Mesendoderm (in vitro differentiated cells): Measurements from ENCODE around the gene SLC4A5.

Experiments used
- DNase-seq: peaks from one replicate; pipeline ENCODE4 v3.0.0; 2013
- H2AK5ac ChIP-seq: 2 replicates; pipeline ENCODE4 v1.6.1; 2013; ENCODE audit warnings: low read length, inconsistent platforms
- H2BK120ac ChIP-seq: 2 replicates; pipeline ENCODE4 v1.6.1; 2013; ENCODE audit warnings: low read depth, mild to moderate bottlenecking, low read length, moderate library complexity, mixed read lengths
- H2BK15ac ChIP-seq: replicated peaks from 2 replicates; pipeline ENCODE4 v1.6.1; 2013; ENCODE audit warnings: low read depth, mild to moderate bottlenecking, moderate library complexity
- H2BK5ac ChIP-seq: 2 replicates; pipeline ENCODE4 v1.6.1; 2013; ENCODE audit warnings: low read length, inconsistent platforms
- H3K18ac ChIP-seq: 2 replicates; pipeline ENCODE4 v1.6.1; 2013; ENCODE audit warnings: mild to moderate bottlenecking, low read length, mixed read lengths
- H3K23ac ChIP-seq: one replicate; pipeline ENCODE4 v1.6.1; 2013; ENCODE audit warnings: low read length
- H3K27ac ChIP-seq: 2 replicates; pipeline ENCODE4 v1.5.1; 2013; ENCODE audit warnings: low read depth, mild to moderate bottlenecking, inconsistent platforms, low read length, moderate library complexity
- H3K27me3 ChIP-seq: 2 replicates; pipeline ENCODE4 v1.6.1; 2013; ENCODE audit warnings: low read length, control low read depth, mild to moderate bottlenecking, inconsistent platforms; ENCODE audit not compliant: insufficient read depth, poor library complexity
- H3K36me3 ChIP-seq: 2 replicates; pipeline ENCODE4 v1.6.1; 2013; ENCODE audit warnings: low read length, inconsistent platforms; ENCODE audit not compliant: control insufficient read depth, insufficient read depth
- H3K4ac ChIP-seq: one replicate; pipeline ENCODE4 v1.6.1; 2013; ENCODE audit warnings: low read depth, mild to moderate bottlenecking, low read length, moderate library complexity
- H3K4me1 ChIP-seq: 2 replicates; pipeline ENCODE4 v1.6.1; 2013; ENCODE audit warnings: low read depth, low read length, inconsistent platforms; ENCODE audit not compliant: control insufficient read depth
- H3K4me2 ChIP-seq: 2 replicates; pipeline ENCODE4 v1.6.1; 2013; ENCODE audit warnings: low read length
- H3K4me3 ChIP-seq: 2 replicates; pipeline ENCODE4 v1.5.1; 2013; ENCODE audit warnings: mild to moderate bottlenecking, low read length
- H3K56ac ChIP-seq: one replicate; pipeline ENCODE4 v1.6.1; 2013; ENCODE audit warnings: low read length
- H3K79me1 ChIP-seq: 2 replicates; pipeline ENCODE4 v1.6.1; 2013; ENCODE audit warnings: low read length, inconsistent platforms
- H3K79me2 ChIP-seq: 2 replicates; pipeline ENCODE4 v1.6.1; 2013; ENCODE audit warnings: mild to moderate bottlenecking, low read length; ENCODE audit not compliant: control insufficient read depth, insufficient read depth
- H3K9ac ChIP-seq: 2 replicates; pipeline ENCODE4 v1.6.1; 2013; ENCODE audit warnings: low read length, inconsistent platforms
- H4K5ac ChIP-seq: one replicate; pipeline ENCODE4 v1.6.1; 2013; ENCODE audit warnings: low read length
- H4K8ac ChIP-seq: one replicate; pipeline ENCODE4 v1.6.1; 2013; ENCODE audit warnings: low read depth, mild to moderate bottlenecking, control low read depth, low read length, moderate library complexity
- WGBS: extraction: QIAGEN DNeasy Blood & Tissue Kit; methylation state at CpG from one replicate; pipeline ENCODE4 v1.1.7; 2013; ENCODE audit warnings: low lambda C conversion rate, missing lambda C conversion rate; ENCODE audit not compliant: insufficient coverage; ENCODE audit errors: extremely low coverage; 5-methylcytosine and 5-hydroxymethylcytosine counted together

SLC4A5 gene

GRCh38 chr2:74290466-74291217 is 52.6 kb downstream of the SLC4A5 start:
- no peak overlapping the region for H2BK120ac ChIP-seq
- no peak overlapping the region for H3K23ac ChIP-seq
- H2BK5ac ChIP-seq, result no peak overlapping the region
- no CpG with 5 or more reads among the region's 4 CpGs for WGBS
- H3K9ac ChIP-seq, result no peak overlapping the region
- H3K56ac ChIP-seq, result no peak overlapping the region
- no peak for DNase-seq
- H3K4me3 ChIP-seq, result no peak overlapping the region
- no peak overlapping the region for H3K27ac ChIP-seq
- no peaks in the 10 kb centered on the region for H3K79me2 ChIP-seq
- no peak overlapping the region for H4K8ac ChIP-seq
- no peak overlapping the region for H3K4ac ChIP-seq
- no peaks in the 10 kb centered on the region for H3K79me1 ChIP-seq
- H3K36me3 ChIP-seq, result no peaks in the 10 kb centered on the region
- H3K27me3 ChIP-seq, result no peaks in the 10 kb centered on the region
- H3K4me1 ChIP-seq, result no peaks in the 10 kb centered on the region
- H2BK15ac ChIP-seq, result no peak overlapping the region
- H2AK5ac ChIP-seq, result no peak overlapping the region
- H4K5ac ChIP-seq, result no peak overlapping the region
- no peak overlapping the region for H3K4me2 ChIP-seq
- H3K18ac ChIP-seq, result no peak overlapping the region

- Histone ChIP-seq H3K23ac (no peak overlapping the region), H3K4me2 (no peak overlapping the region), H3K27me3 (no peaks in the 10 kb centered on the region)
Measured at GRCh38 chr2:74290066-74290465, 53.1 kb downstream of the SLC4A5 start.

GRCh38 chr2:74286725-74287124 is 56.5 kb downstream of the SLC4A5 start:
- Histone ChIP-seq H3K4ac (no peak overlapping the region), H4K5ac (no peak overlapping the region), H3K79me2 (no peaks in the 10 kb centered on the region), H3K23ac (no peak overlapping the region), H3K27me3 (no peaks in the 10 kb centered on the region), H3K18ac (no peak overlapping the region), H4K8ac (no peak overlapping the region), H3K4me2 (no peak overlapping the region), H3K9ac (no peak overlapping the region), H3K4me3 (no peak overlapping the region), H2BK5ac (no peak overlapping the region), H2BK15ac (no peak overlapping the region), H3K79me1 (no peaks in the 10 kb centered on the region), H3K4me1 (no peaks in the 10 kb centered on the region), H2AK5ac (no peak overlapping the region), H2BK120ac (no peak overlapping the region), H3K36me3 (no peaks in the 10 kb centered on the region), H3K56ac (no peak overlapping the region), H3K27ac (no peak overlapping the region)
- DNase-seq, result no peak
- no CpG with 5 or more reads among the region's 6 CpGs for WGBS

More at GRCh38 chr2:74290066-74290465, 53.1 kb downstream of the SLC4A5 start:
- Histone ChIP-seq H3K4me3 (no peak overlapping the region), H3K18ac (no peak overlapping the region), H2BK5ac (no peak overlapping the region), H3K27ac (no peak overlapping the region), H2AK5ac (no peak overlapping the region), H3K56ac (no peak overlapping the region), H2BK120ac (no peak overlapping the region), H3K36me3 (no peaks in the 10 kb centered on the region), H4K8ac (no peak overlapping the region), H3K9ac (no peak overlapping the region), H4K5ac (no peak overlapping the region), H3K4me1 (no peaks in the 10 kb centered on the region), H3K79me2 (no peaks in the 10 kb centered on the region), H2BK15ac (no peak overlapping the region), H3K79me1 (no peaks in the 10 kb centered on the region), H3K4ac (no peak overlapping the region)
- DNase-seq, result peak; percentile 6
- no CpG with 5 or more reads among the region's 3 CpGs for WGBS

- H3K4me1 ChIP-seq, result no peaks in the 10 kb centered on the region
- H3K56ac ChIP-seq, result no peak overlapping the region
- H4K8ac ChIP-seq, result no peak overlapping the region
- H2BK15ac ChIP-seq, result no peak overlapping the region
- no peak overlapping the region for H3K27ac ChIP-seq
- no peak overlapping the region for H2BK5ac ChIP-seq
- H3K79me1 ChIP-seq, result no peaks in the 10 kb centered on the region
- no peak overlapping the region for H3K4ac ChIP-seq
- H2AK5ac ChIP-seq, result no peak overlapping the region
- H4K5ac ChIP-seq, result no peak overlapping the region
- WGBS, result no CpG with 5 or more reads among the region's 10 CpGs
- H3K27me3 ChIP-seq, result no peaks in the 10 kb centered on the region
- H3K36me3 ChIP-seq, result no peaks in the 10 kb centered on the region
- no peak overlapping the region for H3K23ac ChIP-seq
- H3K4me2 ChIP-seq, result no peak overlapping the region
- H2BK120ac ChIP-seq, result no peak overlapping the region
- no peaks in the 10 kb centered on the region for H3K79me2 ChIP-seq
- no peak overlapping the region for H3K9ac ChIP-seq
- H3K4me3 ChIP-seq, result no peak overlapping the region
- DNase-seq, result no peak
- H3K18ac ChIP-seq, result no peak overlapping the region
Measured at GRCh38 chr2:74281141-74281975, 61.9 kb downstream of the SLC4A5 start.

GRCh38 chr2:74278694-74279093 is 64.5 kb downstream of the SLC4A5 start:
- Histone ChIP-seq H3K27ac (no peak overlapping the region), H2BK120ac (no peak overlapping the region), H4K5ac (no peak overlapping the region), H3K79me1 (no peaks in the 10 kb centered on the region), H2AK5ac (no peak overlapping the region), H3K9ac (no peak overlapping the region), H3K4me3 (no peak overlapping the region), H3K36me3 (no peaks in the 10 kb centered on the region), H3K27me3 (no peaks in the 10 kb centered on the region), H3K56ac (no peak overlapping the region), H3K18ac (no peak overlapping the region), H3K23ac (no peak overlapping the region), H3K4me1 (no peaks in the 10 kb centered on the region), H3K79me2 (no peaks in the 10 kb centered on the region), H4K8ac (no peak overlapping the region), H3K4ac (no peak overlapping the region), H2BK15ac (no peak overlapping the region), H2BK5ac (no peak overlapping the region), H3K4me2 (no peak overlapping the region)
- WGBS, result no CpG with 5 or more reads among the region's 4 CpGs
- DNase-seq, result no peak
